NCI-H524 treated with DMSO at 0.1 percent for 48 hours (cell line): ENCODE measurements around the gene RNF19B.

Source experiments
- DNase-seq: peaks from one replicate; lab custom pipeline; 2025; lab: John Stamatoyannopoulos, UW

RNF19B gene

GRCh38 chr1:32888677-32889420, 75.8 kb downstream of the RNF19B start:
- no peak for DNase-seq

- no peak for DNase-seq
Observed at GRCh38 chr1:32888134-32888533, 76.5 kb downstream of the RNF19B start.

GRCh38 chr1:32887623-32888022, 77.0 kb downstream of the RNF19B start:
- no peak for DNase-seq

GRCh38 chr1:32886828-32887414, 77.7 kb downstream of the RNF19B start:
- no peak for DNase-seq
